ENCODE measurements around the gene IFI27L1.

The IFI27L1 gene

GRCh38 chr14:94115058-94115591 is 34.0 kb downstream of the IFI27L1 start:
- FAIRE-seq: no peak

- FAIRE-seq: no peak
Observed at GRCh38 chr14:94115631-94116030, 34.5 kb downstream of the IFI27L1 start.

- FAIRE-seq: no peak
Observed at GRCh38 chr14:94116701-94117100, 35.6 kb downstream of the IFI27L1 start.

- FAIRE-seq: no peak
Observed at GRCh38 chr14:94117856-94118255, 36.7 kb downstream of the IFI27L1 start.

- no peak for FAIRE-seq
Observed at GRCh38 chr14:94119071-94119470, 38.0 kb downstream of the IFI27L1 start.

GRCh38 chr14:94120667-94121340 is 39.7 kb downstream of the IFI27L1 start:
- FAIRE-seq: no peak

GRCh38 chr14:94121485-94121884 is 40.4 kb downstream of the IFI27L1 start:
- FAIRE-seq: no peak

GRCh38 chr14:94122438-94122837 is 41.3 kb downstream of the IFI27L1 start:
- FAIRE-seq: no peak

- no peak for FAIRE-seq
Observed at GRCh38 chr14:94123296-94123695, 42.2 kb downstream of the IFI27L1 start.

GRCh38 chr14:94123868-94124267 is 42.8 kb downstream of the IFI27L1 start:
- no peak for FAIRE-seq

- no peak for FAIRE-seq
Observed at GRCh38 chr14:94124582-94125377, 43.7 kb downstream of the IFI27L1 start.

GRCh38 chr14:94125659-94126418 is 44.7 kb downstream of the IFI27L1 start:
- no peak for FAIRE-seq

GRCh38 chr14:94126419-94126677 is 45.2 kb downstream of the IFI27L1 start:
- no peak for FAIRE-seq

- FAIRE-seq: no peak
Observed at GRCh38 chr14:94126800-94127199, 45.7 kb downstream of the IFI27L1 start.

- no peak for FAIRE-seq
Observed at GRCh38 chr14:94127330-94127729, 46.2 kb downstream of the IFI27L1 start.

GRCh38 chr14:94128216-94128839 is 47.2 kb downstream of the IFI27L1 start:
- FAIRE-seq: no peak

GRCh38 chr14:94129111-94129757 is 48.1 kb downstream of the IFI27L1 start, which contains the start of gene IFI27L2:
IFI27L2 (minus strand) TSS chr14:94129604; CDS start chr14:94129564, 40 bp downstream.
- no peak for FAIRE-seq

GRCh38 chr14:94129758-94130414 is 48.8 kb downstream of the IFI27L1 start:
- FAIRE-seq: peak; percentile 12

GRCh38 chr14:94132285-94132887 is 51.3 kb downstream of the IFI27L1 start:
- FAIRE-seq: peak; percentile 82

GRCh38 chr14:94135476-94135875 is 54.4 kb downstream of the IFI27L1 start:
- no peak for FAIRE-seq
